ENCODE results near the gene CBX8. TPM values are rescaled to one million over a fixed set of nuclear protein-coding genes. Genes with fewer than 3 reads are reported as not detected.
A peak's percentile ranks its signal among the peaks of the same experiment; 100 is the strongest.

Gene CBX8
- polyA plus RNA-seq, 3 donors: 0.51 to 2.5 (median 2.5) TPM

DNA sequence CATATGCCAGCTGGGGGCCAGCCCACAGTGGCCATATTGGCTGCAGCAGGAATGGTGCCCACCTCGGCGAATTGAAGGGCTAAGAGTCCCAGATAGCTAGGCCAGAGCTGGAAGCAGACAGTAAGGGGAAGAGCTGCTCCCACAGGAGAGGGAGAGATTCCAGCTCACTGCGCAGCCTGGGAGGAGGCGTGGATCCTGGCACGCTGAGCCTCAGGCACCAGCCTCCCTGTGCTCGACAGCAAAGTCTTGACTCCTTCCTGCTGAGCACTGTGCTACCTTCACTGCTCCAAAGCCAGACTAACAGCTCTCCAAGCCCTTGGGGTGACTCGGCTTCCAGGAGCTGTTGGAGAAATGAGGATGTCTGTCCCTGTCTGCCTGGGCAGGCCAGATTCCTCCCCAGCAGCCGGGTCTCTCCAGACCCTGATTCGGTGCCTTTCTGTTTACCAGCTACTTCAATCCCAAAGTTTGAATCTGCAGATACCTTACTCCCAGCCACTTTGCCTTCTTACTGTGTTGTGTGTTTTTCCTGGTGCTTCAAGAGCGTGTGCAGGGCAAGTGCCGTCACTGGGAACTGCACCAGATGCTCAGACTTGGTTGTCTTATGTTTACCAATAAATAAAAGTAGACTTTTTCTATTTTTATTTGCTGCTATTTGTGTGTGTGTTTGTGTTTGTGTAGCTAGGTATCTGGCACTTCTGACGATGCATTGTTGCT, 9.8 kb downstream of the CBX8 start:
- H3K27ac ChIP-seq (ENCODE audit: low read depth in 1 of 2, low read length in 2 of 2): no peak overlapping the region
- intact Hi-C loops (cut with micrococcal nuclease): loop anchor here in 1 of 2 donors (5.0 kb wide), 2 partner anchors 130 to 200 kb away; no protein-coding TSS in a partner anchor
- WGBS (ENCODE audit: insufficient coverage): 89% methylated on average over 5 of the region's 12 CpGs
- H3K4me2 ChIP-seq (replicated peaks; ENCODE audit: extremely low read depth, low read length, poor library complexity, severe bottlenecking): no peak overlapping the region
- peaks cover 11 to 16% of the 10 kb centered on the region in 2 donors for H3K9me3 ChIP-seq (replicated peaks in 1 of 2; ENCODE audit: control insufficient read depth in 1 of 2, insufficient read depth in 1 of 2, low read length in 2 of 2)
- Mint-ChIP-seq H3K4me3 (peak overlapping the region in 1 of 2 donors; percentile 47), H3K36me3 (peaks cover 5 to 8% of the 10 kb centered on the region in 2 donors), H3K27me3 (ENCODE audit: low read depth in 3 of 3) (peaks cover 53 to 67% (median 59%) of the 10 kb centered on the region in 3 donors), H3K9me3 (peaks cover 0 to 18% (median 2%) of the 10 kb centered on the region in 7 donors), H3K27ac (no peak overlapping the region), H3K4me1 (peaks cover 16% of the 10 kb centered on the region)
- H3K27me3 ChIP-seq (ENCODE audit: control insufficient read depth in 2 of 2, insufficient read depth in 2 of 2, low read length in 2 of 2): peaks cover 39 to 58% of the 10 kb centered on the region in 2 donors
- peaks cover 6% of the 10 kb centered on the region for H4K20me1 ChIP-seq (ENCODE audit: insufficient read depth, low read length)
- H3K9ac ChIP-seq (ENCODE audit: insufficient read depth, low read length, poor library complexity, severe bottlenecking): peak overlapping the region; percentile 4
- peaks cover 14 to 18% of the 10 kb centered on the region in 2 donors for H3K4me1 ChIP-seq (ENCODE audit: control insufficient read depth in 1 of 2, insufficient read depth in 2 of 2, low read length in 2 of 2)
- H3K79me2 ChIP-seq (ENCODE audit: insufficient read depth, low read length): no peaks in the 10 kb centered on the region
- TF ChIP-seq, protein P1, sequence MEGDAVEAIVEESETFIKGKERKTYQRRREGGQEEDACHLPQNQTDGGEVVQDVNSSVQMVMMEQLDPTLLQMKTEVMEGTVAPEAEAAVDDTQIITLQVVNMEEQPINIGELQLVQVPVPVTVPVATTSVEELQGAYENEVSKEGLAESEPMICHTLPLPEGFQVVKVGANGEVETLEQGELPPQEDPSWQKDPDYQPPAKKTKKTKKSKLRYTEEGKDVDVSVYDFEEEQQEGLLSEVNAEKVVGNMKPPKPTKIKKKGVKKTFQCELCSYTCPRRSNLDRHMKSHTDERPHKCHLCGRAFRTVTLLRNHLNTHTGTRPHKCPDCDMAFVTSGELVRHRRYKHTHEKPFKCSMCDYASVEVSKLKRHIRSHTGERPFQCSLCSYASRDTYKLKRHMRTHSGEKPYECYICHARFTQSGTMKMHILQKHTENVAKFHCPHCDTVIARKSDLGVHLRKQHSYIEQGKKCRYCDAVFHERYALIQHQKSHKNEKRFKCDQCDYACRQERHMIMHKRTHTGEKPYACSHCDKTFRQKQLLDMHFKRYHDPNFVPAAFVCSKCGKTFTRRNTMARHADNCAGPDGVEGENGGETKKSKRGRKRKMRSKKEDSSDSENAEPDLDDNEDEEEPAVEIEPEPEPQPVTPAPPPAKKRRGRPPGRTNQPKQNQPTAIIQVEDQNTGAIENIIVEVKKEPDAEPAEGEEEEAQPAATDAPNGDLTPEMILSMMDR (IDR thresholded peaks at IDR 0.05): no peak
- H3K4me3 ChIP-seq (replicated peaks in 1 of 3; ENCODE audit: low read depth in 2 of 3, low read length in 3 of 3): no peak overlapping the region
- peak in 1 of 3 donors; percentile 3 for DNase-seq
- no peaks in the 10 kb centered on the region for H3K36me3 ChIP-seq (replicated peaks in 1 of 2; ENCODE audit: control insufficient read depth in 1 of 2, insufficient read depth in 2 of 2, low read length in 2 of 2)
- H2AFZ ChIP-seq (ENCODE audit: insufficient read depth, low read depth, low read length, poor library complexity, severe bottlenecking): no peak overlapping the region

DNA sequence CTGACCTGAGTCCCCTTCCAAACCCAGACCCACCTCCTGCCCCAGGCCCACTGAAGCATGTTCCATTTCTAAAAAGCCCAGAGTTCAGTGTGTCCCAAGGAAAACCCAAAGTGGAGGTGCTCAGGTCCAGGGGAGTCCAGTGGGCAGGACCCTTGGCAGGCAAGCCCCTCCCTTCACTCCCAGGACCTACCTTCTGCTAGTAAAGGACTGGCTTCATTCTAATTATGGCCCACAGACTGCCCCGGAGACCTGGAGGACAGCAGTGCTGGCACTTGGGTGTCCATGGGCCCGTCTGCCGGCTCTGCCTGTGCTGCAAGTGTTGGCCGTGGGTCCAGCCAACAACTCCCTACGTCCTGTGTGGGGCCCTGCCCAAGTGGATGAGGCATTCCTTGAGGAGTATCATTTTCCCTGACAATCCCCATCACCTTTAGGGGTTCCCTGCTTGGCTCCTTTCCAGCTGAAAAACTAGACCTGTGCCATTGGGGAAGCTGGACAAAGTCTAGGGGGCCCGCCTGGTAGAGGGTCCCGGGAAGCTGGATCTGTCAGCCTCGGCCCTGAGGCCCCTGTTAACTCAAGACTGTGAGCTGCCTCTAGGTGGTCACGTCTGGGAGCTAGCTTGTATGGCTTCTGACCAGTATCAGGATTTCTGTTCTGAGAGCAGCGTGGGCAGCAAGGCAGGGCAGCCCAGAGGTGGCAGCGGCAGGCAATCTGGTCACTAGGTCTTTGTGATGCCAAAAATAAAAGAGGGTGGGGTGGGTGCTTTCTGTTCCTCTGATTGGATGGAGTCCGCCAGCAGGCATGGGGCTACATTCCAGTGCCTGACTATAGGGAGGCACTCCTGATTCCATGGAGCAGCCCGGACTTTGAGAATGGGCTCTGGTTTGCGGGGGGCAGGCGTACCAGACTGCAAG, 10.7 kb downstream of the CBX8 start:
- TF ChIP-seq, protein P1 (IDR thresholded peaks at IDR 0.05): no peak
- peaks cover 22 to 24% of the 10 kb centered on the region in 2 donors for H3K4me1 ChIP-seq (ENCODE audit: control insufficient read depth in 1 of 2, insufficient read depth in 2 of 2, low read length in 2 of 2)
- H3K36me3 ChIP-seq (replicated peaks in 1 of 2; ENCODE audit: control insufficient read depth in 1 of 2, insufficient read depth in 2 of 2, low read length in 2 of 2): no peaks in the 10 kb centered on the region
- Mint-ChIP-seq H3K36me3 (peaks cover 5 to 8% of the 10 kb centered on the region in 2 donors), H3K4me3 (no peak overlapping the region), H3K4me1 (peaks cover 22% of the 10 kb centered on the region), H3K27me3 (ENCODE audit: low read depth in 3 of 3) (peaks cover 49 to 67% (median 55%) of the 10 kb centered on the region in 3 donors), H3K27ac (no peak overlapping the region), H3K9me3 (peaks cover 0 to 17% (median 2%) of the 10 kb centered on the region in 7 donors)
- DNase-seq: peak in 1 of 3 donors; percentile 3
- intact Hi-C loops (cut with micrococcal nuclease): loop anchor here in 1 of 2 donors (5.0 kb wide), 2 partner anchors 131 to 201 kb away; no protein-coding TSS in a partner anchor
- no peak overlapping the region for H3K27ac ChIP-seq (ENCODE audit: low read depth in 1 of 2, low read length in 2 of 2)
- H3K79me2 ChIP-seq (ENCODE audit: insufficient read depth, low read length): no peaks in the 10 kb centered on the region
- H2AFZ ChIP-seq (ENCODE audit: insufficient read depth, low read depth, low read length, poor library complexity, severe bottlenecking): no peak overlapping the region
- no peaks in the 10 kb centered on the region for H4K20me1 ChIP-seq (ENCODE audit: insufficient read depth, low read length)
- H3K9me3 ChIP-seq (replicated peaks in 1 of 2; ENCODE audit: control insufficient read depth in 1 of 2, insufficient read depth in 1 of 2, low read length in 2 of 2): peaks cover 11 to 16% of the 10 kb centered on the region in 2 donors
- H3K27me3 ChIP-seq (ENCODE audit: control insufficient read depth in 2 of 2, insufficient read depth in 2 of 2, low read length in 2 of 2): peaks cover 30 to 56% of the 10 kb centered on the region in 2 donors
- H3K4me2 ChIP-seq (replicated peaks; ENCODE audit: extremely low read depth, low read length, poor library complexity, severe bottlenecking): no peak overlapping the region
- no peak overlapping the region for H3K4me3 ChIP-seq (replicated peaks in 1 of 3; ENCODE audit: low read depth in 2 of 3, low read length in 3 of 3)
- peak overlapping the region; percentile 4 for H3K9ac ChIP-seq (ENCODE audit: insufficient read depth, low read length, poor library complexity, severe bottlenecking)
- 97% methylated on average over 11 of the region's 15 CpGs for WGBS (ENCODE audit: insufficient coverage)
